Astrocyte of the cerebellum (primary cell): ENCODE measurements around the gene MAP7D1.
A peak's percentile ranks its signal among the peaks of the same experiment; 100 is the strongest.
"Not testable (repeated sequence)": the region's sequence is repeated elsewhere in the genome, so short reads cannot be mapped to it uniquely, and the experiment has no call there.

Source experiments
- DNase-seq: peaks from one replicate; pipeline ENCODE4 v3.0.0-alpha.2; 2011; ENCODE audit warnings: low read depth
- H3K4me3 ChIP-seq: 2 replicates; pipeline ENCODE4 v1.5.1; 2011; ENCODE audit warnings: mild to moderate bottlenecking, low read depth, low read length, moderate library complexity
- in situ Hi-C: cut with HindIII; loops from 2 replicates; pipeline ENCODE4 v1.10.0; 2017; ENCODE audit warnings: low sequenced_read_pairs
- TF ChIP-seq, protein P1 (sequence below): IDR thresholded peaks from 2 replicates; pipeline ENCODE4 v1.5.1; 2012; ENCODE audit warnings: low read length, low read depth, moderate library complexity, mild to moderate bottlenecking; ENCODE audit errors: missing control alignments

Gene MAP7D1

DNA sequence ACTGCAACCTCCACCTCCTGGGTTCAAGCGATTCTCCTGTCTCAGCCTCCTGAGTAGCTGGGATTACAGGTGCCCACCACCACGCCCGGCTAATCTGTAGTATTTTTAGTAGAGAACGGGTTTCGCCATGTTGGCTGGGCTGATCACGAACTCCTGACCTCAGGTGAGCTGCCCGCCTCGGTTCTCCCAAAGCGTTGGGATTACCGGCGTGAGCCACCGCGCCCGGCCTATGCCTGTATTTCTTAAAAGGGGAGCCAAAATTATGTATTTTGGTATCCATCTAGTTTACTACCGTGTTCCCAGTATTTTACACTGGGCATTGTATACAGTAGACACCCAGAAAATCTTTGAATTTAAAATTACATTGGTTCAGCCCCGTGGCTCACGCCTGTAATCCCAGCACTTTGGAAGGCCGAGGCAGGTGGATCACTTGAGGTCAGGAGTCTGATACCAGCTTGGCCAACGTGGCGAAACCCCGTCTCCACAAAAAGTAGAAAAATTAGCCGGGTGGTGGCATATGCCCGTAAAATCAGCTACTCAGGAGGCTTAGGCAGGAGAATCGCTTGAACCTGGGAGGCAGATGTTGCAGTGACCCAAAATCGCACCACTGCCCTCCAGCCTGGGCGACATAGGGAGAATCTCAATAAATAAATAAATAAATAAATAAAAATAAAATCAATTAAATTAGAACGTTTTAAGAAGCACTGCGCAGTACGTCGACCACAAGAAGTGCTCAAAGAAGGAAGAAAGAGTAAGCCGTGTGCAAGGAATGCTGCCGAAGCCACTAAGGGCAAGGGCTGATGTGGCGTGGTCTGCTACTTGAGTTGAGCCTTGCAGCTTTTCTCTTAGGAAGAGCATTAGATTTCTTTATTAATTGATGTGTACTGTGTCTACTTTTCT lies 66.8 kb downstream of the MAP7D1 start:
- peak overlapping the region; percentile 78 for H3K4me3 ChIP-seq
- DNase-seq = no peak

DNA sequence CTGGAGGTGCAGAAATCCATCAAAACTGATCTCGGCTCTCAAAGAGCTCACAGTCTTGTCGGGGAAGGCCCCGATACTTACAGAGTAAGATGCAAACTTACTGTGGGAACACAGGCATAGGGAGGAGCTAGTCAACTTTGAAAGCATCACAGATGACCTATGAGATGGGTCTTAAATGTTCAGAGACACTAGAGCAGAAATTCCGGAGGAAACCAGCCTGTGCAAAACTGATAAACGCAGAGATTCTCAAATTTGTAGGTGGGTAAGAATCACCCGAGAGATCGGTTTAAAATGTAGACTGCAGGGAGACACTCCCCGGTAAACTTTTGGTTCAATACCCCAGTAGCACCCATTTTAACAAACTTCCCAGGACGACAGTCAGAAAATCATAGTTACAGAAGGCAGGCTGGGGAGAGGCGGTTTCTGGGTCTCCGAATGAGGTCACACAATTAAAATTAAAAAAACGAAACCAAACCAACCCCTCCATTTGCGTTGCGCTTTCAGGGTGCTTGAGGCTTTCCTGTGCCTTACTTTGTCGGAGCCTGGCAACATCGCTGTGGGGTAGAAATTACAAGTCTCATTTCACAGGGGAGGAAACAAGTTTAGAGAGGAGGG lies 67.5 kb downstream of the MAP7D1 start:
- TF ChIP-seq, protein P1, sequence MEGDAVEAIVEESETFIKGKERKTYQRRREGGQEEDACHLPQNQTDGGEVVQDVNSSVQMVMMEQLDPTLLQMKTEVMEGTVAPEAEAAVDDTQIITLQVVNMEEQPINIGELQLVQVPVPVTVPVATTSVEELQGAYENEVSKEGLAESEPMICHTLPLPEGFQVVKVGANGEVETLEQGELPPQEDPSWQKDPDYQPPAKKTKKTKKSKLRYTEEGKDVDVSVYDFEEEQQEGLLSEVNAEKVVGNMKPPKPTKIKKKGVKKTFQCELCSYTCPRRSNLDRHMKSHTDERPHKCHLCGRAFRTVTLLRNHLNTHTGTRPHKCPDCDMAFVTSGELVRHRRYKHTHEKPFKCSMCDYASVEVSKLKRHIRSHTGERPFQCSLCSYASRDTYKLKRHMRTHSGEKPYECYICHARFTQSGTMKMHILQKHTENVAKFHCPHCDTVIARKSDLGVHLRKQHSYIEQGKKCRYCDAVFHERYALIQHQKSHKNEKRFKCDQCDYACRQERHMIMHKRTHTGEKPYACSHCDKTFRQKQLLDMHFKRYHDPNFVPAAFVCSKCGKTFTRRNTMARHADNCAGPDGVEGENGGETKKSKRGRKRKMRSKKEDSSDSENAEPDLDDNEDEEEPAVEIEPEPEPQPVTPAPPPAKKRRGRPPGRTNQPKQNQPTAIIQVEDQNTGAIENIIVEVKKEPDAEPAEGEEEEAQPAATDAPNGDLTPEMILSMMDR = no peak
- in situ Hi-C loops = no loop called here
- DNase-seq = no peak
- H3K4me3 ChIP-seq = peak overlapping the region; percentile 78

More for the DNA sequence above, 66.8 kb downstream of the MAP7D1 start:
- in situ Hi-C loops = no loop called here
- TF ChIP-seq, protein P1 = no peak

DNA sequence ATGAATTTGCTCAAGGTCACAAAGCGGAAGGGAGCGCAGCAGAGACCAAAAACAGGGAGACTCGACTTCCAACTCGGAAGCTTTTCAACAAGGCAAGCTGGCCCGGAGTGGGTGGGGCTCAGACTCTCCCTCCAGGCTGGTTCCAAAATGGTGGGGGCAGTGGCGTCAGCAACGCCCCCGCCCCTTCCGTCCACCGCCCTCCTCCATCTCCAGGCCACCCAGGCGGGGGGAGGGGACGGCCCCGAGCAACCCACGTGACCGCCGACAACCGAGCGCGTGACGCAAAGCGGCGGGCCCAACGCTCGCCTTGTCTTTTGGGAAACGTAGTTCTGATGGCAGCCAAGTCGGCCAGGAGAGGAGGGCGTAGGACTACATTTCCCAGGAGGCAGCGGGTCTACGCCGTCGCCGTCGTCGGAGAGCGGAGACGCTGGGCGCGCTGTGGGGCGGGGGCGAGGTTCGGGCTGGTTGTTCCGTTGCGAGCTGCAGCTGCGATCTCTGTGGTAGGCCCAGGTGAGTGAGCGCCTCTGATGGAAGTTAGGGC lies 68.1 kb downstream of the MAP7D1 start, which contains the start of gene THRAP3:
TSS of gene THRAP3 (plus strand) at position 448 of the 541 bp plus-strand sequence. CDS start 58,121 bp downstream, outside the sequence.
- H3K4me3 ChIP-seq = peak within 1 kb of the TSS; percentile 78
- DNase-seq = peak; percentile 99
- TF ChIP-seq, protein P1 = no peak
- in situ Hi-C loops = no loop called here

DNA sequence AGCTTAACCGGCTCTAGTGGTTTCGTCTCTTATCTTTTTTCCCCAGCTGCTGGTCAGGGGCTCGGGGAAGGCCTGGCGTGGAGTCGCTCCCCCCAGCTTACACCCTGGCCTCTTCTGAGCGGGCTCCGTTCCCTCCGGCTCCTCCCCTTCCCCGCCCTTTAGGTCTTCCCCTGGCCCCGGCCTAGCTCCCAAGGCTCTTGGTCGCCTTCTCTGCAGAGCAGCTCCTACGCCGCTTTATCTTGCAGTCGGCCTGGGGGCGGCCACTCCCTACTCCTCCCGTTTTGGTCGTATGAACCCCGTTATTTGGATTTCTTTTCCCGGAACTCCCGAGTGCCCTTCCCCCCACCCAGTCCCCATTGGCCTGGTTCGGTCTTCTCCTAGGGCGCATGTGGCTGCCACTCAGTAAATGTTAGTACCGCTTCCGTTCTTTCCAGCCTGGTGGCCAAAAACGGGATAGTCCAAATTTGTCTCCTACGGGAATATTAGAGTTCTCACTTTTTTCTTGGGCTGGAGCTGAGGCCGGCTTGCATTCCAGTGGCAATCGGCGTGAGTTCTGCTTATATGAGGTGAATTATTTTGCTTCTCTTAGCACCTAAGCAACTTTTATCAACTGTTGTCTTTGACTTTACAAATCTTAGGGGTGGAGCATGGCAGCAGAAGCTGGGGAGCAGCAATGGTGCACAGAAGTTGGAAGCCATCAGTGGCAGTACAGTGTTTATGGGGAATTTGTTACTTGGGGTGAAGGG lies 68.8 kb downstream of the MAP7D1 start:
- in situ Hi-C loops = loop anchor here (5.0 kb wide), 1 partner anchor 58 kb away; no protein-coding TSS in a partner anchor
- TF ChIP-seq, protein P1 = peak; percentile 53
- DNase-seq = peak; percentile 77
- peak overlapping the region; percentile 78 for H3K4me3 ChIP-seq

DNA sequence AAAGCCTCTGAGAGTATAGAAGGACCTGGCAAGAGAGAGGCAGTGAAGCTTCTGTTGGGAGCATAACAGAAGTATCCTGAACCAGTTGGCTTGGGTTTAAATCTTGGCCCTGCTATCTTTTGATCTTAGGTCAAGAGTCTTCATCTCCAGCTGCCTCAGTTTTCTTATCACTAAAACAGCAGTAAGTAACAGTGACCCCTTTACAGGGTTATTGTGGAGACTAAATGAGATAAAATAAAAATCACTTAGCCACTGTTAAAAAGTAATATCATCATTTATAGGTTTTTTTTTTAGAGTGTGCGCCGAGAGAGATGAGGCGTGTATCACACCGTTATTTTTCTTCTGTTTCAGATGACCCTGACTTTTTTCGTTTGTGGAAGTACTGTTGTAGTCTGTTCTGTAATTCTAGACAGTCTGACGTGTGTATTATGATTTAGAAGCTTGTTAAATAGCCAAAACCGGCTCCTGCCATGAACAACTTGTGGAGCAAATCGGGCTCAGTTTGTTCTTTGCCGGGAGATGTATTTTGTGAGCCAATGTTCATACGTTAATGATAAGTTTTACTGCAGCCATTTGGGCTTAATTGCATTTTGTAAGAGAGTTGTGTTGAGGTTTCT lies 69.4 kb downstream of the MAP7D1 start:
- in situ Hi-C loops = loop anchor here (5.0 kb wide), 1 partner anchor 57 kb away; no protein-coding TSS in a partner anchor
- DNase-seq = no peak
- H3K4me3 ChIP-seq = peak overlapping the region; percentile 78
- TF ChIP-seq, protein P1 = no peak

DNA sequence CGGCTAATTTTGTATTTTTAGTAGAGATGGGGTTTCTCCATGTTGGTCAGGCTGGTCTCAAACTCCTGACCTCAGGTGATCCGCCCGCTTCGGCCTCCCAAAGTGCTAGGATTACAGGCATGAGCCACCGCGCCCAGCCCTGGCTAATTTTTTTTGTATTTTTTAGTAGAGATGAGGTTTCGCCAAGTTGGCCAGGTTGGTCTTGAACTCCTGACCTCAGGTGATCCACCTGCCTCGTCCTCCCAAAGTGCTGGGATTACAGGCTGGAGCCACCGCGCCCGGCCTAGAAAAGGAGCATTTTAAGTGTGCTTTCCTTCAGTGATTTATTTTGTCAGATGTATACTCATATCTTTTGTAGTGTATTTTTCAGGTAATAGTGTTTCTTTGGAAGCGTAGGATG lies 74.3 kb downstream of the MAP7D1 start:
- H3K4me3 ChIP-seq, in situ Hi-C loops, DNase-seq: not testable (repeated sequence)
